GM12801 (cell line): ENCODE data around the gene KCTD11.

Source experiments
- TF ChIP-seq, protein P1 (sequence below): IDR thresholded peaks from one replicate; pipeline ENCODE4 v1.5.1; 2011; ENCODE audit warnings: control low read depth; ENCODE audit not compliant: insufficient read length; ENCODE audit errors: extremely low read depth

KCTD11 gene

DNA sequence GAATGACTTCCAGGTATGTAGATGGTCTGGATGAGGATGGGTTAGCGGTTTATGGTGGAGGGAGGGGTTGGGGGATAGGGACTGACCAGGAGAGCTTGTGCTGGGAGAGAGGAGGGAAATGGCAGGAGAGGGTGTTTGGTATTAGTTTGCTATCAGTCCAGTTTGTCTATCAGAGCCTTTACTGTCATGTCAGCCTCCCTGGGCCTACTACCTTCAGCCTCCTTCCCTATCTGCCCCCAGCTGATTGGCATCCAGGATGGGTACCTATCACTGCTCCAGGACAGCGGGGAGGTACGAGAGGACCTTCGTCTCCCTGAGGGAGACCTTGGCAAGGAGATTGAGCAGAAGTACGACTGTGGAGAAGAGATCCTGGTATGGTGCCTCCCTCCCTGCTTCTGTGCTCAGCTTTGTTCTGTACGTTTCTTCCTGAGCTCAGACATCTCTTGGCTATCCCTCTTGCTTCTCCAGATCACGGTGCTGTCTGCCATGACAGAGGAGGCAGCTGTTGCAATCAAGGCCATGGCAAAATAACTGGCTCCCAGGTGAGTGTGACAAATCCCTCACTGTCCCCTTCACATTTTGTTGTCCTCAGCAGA, 40.8 kb upstream of the KCTD11 start:
- TF ChIP-seq, protein P1, sequence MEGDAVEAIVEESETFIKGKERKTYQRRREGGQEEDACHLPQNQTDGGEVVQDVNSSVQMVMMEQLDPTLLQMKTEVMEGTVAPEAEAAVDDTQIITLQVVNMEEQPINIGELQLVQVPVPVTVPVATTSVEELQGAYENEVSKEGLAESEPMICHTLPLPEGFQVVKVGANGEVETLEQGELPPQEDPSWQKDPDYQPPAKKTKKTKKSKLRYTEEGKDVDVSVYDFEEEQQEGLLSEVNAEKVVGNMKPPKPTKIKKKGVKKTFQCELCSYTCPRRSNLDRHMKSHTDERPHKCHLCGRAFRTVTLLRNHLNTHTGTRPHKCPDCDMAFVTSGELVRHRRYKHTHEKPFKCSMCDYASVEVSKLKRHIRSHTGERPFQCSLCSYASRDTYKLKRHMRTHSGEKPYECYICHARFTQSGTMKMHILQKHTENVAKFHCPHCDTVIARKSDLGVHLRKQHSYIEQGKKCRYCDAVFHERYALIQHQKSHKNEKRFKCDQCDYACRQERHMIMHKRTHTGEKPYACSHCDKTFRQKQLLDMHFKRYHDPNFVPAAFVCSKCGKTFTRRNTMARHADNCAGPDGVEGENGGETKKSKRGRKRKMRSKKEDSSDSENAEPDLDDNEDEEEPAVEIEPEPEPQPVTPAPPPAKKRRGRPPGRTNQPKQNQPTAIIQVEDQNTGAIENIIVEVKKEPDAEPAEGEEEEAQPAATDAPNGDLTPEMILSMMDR = no peak

DNA sequence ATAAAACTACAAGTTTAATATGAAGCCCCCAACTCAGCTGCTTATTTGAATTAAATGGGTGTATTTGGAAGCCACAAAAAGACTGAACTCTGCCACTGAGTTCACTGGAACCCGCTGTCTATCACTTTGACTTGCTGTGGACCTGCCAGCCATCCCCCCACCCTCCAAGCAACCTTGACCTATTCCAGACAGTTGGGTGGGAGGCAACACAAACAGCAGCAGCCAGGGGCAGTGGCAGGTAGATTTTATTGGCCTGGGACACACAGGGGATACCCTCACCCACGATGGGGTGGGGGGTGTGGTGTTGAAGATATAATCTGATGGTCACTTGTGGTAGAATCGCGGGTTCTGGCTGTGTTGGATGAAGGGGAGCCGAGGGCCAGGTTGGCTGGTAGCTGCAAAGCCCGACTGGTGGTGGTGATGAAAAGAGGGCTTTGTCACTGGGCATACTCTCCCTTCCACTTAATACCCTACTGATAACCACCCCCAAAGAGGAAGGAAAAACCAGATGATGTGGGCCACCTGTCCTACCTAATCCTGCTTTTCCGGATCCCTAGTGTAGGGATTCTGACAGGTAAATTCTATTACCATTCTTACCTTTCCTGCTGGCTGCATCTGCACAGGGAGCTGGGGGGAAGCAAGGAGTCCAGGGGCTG, 39.4 kb upstream of the KCTD11 start:
- TF ChIP-seq, protein P1 = no peak

DNA sequence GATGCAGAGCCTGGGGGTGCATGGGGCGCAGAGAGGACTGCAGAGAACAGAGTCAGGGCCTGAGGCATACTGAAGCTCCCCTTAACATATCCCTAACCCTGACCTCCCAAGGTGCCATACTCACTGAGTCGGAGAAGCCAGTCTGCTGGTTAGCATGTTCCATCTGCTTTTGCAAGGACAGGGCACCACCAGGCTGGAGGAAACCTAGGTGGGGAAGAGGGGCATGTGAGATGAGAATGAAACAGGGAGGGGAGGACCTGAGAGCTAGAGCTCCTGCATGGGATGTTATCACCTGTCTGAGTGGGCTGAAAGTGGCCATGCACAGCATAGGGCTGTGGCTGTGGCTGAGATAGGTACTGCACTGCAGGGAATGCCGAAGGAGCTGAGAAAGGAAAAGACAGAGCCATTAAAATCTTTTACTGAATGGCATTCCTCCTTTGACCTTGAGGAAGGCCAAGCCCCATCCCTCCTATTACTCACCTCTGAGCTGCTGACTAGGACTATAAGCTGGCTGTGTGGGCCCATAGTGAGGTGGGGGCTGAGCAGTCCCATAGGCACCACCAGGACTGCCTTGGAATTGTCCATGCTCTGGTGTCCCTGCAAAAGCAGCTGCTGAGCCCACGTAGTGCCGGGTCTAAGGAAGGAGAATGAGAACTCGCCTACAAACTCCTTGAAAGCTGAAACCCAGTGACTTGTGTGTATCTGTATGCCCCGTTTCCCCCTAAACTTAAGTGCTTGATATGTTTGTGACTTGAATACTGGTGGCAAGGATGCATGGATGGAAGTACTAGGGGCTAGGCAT, 38.7 kb upstream of the KCTD11 start:
- TF ChIP-seq, protein P1 = no peak

DNA sequence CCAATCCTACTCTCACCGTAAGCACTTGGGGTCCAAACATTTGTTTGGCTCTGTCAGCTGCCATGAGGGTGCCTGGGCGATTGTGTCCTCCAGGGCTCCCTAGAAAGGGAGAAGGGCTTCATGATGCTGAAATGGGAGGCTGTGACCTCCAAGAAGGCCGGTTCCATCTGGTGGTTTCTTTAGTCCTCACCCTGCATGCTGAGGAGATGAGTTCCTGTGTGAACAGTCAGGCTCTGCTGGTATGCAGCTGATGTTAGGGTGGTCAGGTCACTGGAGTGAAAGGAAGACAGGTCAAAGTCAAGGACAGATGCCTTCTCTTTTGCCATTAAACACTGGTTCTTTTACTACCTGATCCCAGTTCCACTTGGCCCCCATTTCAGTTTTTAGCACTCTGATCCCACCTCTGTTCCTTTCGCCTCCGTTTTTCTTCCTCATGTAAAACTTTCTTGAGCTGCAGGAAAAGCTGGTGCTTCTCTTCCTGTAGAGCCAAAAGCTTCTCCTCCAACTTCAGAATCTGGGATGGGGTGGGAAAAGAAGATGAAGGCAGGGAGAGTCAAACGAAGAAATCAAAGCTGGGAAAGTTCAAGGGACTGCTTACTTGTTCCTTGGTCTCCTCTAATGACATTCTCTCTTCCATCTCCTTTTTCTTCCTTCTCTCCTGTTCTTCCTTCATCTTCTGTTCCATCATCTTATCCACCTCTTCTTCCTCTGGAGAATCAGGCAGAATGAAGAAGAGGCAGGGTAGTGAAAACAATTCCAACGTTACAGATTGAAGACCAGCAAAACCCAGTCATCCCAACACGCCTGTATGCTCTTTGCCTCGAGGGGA, 37.9 kb upstream of the KCTD11 start:
- TF ChIP-seq, protein P1 = no peak

DNA sequence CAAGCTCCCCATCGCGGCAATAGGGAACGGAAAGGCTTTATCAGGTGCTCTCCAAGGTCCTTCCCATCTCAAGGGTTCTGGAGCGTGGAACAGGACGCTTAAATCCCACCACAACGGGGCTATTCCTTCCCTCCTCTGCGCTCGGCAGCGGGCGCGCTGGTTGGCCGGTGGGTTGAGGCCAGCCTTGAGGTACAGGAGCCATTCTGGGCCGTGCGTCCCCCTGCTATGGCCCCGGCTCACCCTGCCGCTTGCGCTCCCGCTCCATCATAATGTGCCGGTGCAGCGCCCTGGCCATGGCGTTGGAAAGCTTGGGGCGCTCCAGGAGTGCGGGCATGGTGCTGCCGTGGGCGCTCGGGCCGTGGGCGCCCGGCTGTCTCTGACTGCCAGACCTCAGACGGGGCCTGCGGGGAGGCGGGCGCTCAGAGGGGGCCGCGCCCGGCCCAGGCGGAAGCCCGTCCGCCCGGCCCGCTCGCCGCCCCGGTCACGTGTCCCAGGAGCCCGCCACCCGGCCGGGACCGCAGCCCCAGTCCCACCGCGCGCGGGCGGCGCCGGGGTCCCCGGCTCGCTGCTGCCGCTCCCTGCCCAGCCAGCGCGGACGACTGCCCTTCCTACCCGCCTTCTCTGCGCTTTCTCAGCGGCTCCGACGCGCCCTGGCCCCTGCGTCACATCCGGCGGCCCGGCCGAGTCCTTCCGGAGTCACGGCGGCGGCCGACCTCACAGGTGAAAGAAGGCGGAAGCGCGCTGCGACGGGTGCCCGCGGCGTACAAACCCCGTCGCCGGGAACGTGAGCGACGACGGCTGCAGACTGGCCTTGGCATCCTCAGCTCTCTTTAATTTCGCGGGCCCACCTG, 37.0 kb upstream of the KCTD11 start, which contains the start of gene GPS2:
GPS2 (minus strand) TSS at position 642 of the 851 bp plus-strand sequence; CDS start at position 334, 308 bp downstream.
- TF ChIP-seq, protein P1 = no peak

DNA sequence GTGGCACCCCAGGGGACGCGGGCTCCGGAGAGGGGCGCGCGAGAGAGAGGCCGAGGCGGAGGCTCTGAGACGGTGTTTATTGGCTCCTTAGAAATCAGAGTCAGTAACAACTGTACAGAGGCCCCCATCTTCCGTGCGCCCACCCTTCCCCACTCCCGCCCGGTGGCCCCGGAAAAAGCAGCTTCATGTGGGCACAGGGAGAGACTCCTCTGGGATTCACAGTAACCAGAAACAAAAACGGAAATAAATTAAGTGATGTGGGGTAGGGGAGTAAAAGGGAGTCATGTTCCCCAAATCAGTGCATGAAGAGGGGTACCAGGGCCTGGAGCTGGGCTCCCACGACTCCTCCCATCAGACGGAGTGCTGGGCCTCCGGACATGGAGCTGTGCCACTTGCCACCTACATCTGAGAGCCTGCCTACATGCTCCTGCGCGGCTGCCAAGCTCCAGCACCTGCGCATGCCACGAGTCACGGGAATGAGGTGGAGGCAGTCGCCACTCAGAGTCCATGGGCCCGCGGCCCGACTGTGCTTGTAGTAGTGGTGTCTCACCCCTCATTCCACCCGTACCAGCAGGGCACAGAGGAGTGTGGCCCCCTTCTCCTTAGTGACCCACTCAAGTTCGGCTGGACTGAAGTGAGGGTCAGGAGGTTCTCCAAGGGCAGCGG, 36.3 kb upstream of the KCTD11 start:
- TF ChIP-seq, protein P1 = no peak
